Tibial nerve (tissue), 4 donors: ENCODE data around the gene CCL20. TPM values are rescaled to one million over a fixed set of nuclear protein-coding genes. Genes with fewer than 3 reads are reported as not detected.
A peak's percentile ranks its signal among the peaks of the same experiment; 100 is the strongest.

Source experiments
- DNase-seq, 2 donors: peaks; one replicate each; pipeline ENCODE4 v3.0.0-alpha.2; 2019; ENCODE audit warnings: low spot score in 2 of 2
- H3K27ac ChIP-seq, 4 donors: fragments of 200-600 bp; sonication (generic) in 3 of 4; one replicate each; pipeline ENCODE4 v1.5.1; 2017 to 2019; ENCODE audit warnings: mild to moderate bottlenecking in 1 of 4
- H3K27me3 ChIP-seq, 2 donors: fragments of 200-600 bp; sonication (generic) in 1 of 2; one replicate each; pipeline versions ENCODE4 v1.5.1 to v1.6.0; 2017 to 2019
- H3K36me3 ChIP-seq, 3 donors: fragments of 200-600 bp; sonication (generic); one replicate each; pipeline ENCODE4 v1.5.1; 2018 to 2019
- H3K4me1 ChIP-seq, 4 donors: fragments of 200-600 bp; sonication (generic) in 3 of 4; one replicate each; pipeline ENCODE4 v1.5.1; 2017 to 2019
- H3K4me3 ChIP-seq, 4 donors: fragments of 200-600 bp; sonication (generic) in 3 of 4; one replicate each; pipeline ENCODE4 v1.5.1; 2017 to 2019; ENCODE audit warnings: mild to moderate bottlenecking in 1 of 4, moderate library complexity in 1 of 4
- H3K9me3 ChIP-seq, 4 donors: fragments of 200-600 bp; sonication (generic) in 3 of 4; one replicate each; pipeline ENCODE4 v1.5.1; 2017 to 2019
- EP300 ChIP-seq, 2 donors: sonication (generic); formaldehyde crosslinking; IDR thresholded peaks; one replicate each; pipeline ENCODE4 v1.6.1; 2017; ENCODE audit warnings: antibody characterized with exemption in 2 of 2, mild to moderate bottlenecking in 1 of 2
- POLR2A ChIP-seq, 2 donors: fragments of 450-650 bp; IDR thresholded peaks; one replicate each; pipeline ENCODE4 v1.6.1; 2017; ENCODE audit warnings: antibody characterized with exemption in 2 of 2, mild to moderate bottlenecking in 2 of 2, moderate library complexity in 2 of 2
- WGBS, 2 donors: methylation state at CpG; one replicate each; pipeline ENCODE4 v1.1.5; 2018; 5-methylcytosine and 5-hydroxymethylcytosine counted together
- total RNA-seq, 4 donors: library from RNA; depleted of rRNA; stranded (reverse); fragments of >200 nt; gene quantifications; one replicate each; pipeline ENCODE4 v1.1.0, GENCODE V29; 2016
- TF ChIP-seq, protein P1 (sequence below), 5 experiments: fragments of 200-600 bp in 3 of 5; fragments of 450-650 bp in 2 of 5; sonication (generic) in 3 of 5; IDR thresholded peaks; one replicate each; pipeline ENCODE4 v1.5.1; 2016 to 2019; ENCODE audit warnings: antibody characterized with exemption in 5 of 5, mild to moderate bottlenecking in 3 of 5, moderate library complexity in 2 of 5

The CCL20 gene
- total RNA-seq, 4 donors from 2014 or later = not detected

DNA sequence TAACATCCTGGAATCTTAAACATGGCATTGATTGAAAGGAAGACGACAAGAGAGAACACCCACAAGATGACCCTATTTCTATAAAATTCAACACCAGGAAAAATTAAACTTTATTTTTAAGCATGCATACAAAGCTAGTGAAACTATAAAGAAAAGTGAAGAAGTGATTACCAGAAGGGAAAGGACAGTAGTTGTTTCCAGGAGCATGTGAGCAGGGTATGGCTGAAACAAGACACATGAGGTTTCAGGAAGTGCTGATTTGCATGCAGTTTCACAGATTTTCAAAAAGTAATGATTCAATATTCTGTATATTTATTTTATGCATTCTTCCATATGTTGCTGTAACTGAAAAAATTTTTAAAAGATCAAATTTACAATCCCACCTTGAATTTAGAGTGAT lies 33.2 kb downstream of the CCL20 start:
- TF ChIP-seq EP300 (IDR thresholded peaks at IDR 0.05) (no peak), POLR2A (IDR thresholded peaks at IDR 0.05) (no peak)
- TF ChIP-seq, protein P1, sequence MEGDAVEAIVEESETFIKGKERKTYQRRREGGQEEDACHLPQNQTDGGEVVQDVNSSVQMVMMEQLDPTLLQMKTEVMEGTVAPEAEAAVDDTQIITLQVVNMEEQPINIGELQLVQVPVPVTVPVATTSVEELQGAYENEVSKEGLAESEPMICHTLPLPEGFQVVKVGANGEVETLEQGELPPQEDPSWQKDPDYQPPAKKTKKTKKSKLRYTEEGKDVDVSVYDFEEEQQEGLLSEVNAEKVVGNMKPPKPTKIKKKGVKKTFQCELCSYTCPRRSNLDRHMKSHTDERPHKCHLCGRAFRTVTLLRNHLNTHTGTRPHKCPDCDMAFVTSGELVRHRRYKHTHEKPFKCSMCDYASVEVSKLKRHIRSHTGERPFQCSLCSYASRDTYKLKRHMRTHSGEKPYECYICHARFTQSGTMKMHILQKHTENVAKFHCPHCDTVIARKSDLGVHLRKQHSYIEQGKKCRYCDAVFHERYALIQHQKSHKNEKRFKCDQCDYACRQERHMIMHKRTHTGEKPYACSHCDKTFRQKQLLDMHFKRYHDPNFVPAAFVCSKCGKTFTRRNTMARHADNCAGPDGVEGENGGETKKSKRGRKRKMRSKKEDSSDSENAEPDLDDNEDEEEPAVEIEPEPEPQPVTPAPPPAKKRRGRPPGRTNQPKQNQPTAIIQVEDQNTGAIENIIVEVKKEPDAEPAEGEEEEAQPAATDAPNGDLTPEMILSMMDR (IDR thresholded peaks at IDR 0.05) = no peak
- no peaks in the 10 kb centered on the region for H3K9me3 ChIP-seq
- no peak for DNase-seq
- H3K4me3 ChIP-seq = no peak overlapping the region
- H3K27me3 ChIP-seq = no peaks in the 10 kb centered on the region
- no peaks in the 10 kb centered on the region for H3K36me3 ChIP-seq
- peaks cover 0 to 8% (median 0%) of the 10 kb centered on the region in 4 donors for H3K4me1 ChIP-seq
- no peak overlapping the region for H3K27ac ChIP-seq
- WGBS, 2 donors = 69 to 75% methylated on average over 1 of the region's 1 CpG

DNA sequence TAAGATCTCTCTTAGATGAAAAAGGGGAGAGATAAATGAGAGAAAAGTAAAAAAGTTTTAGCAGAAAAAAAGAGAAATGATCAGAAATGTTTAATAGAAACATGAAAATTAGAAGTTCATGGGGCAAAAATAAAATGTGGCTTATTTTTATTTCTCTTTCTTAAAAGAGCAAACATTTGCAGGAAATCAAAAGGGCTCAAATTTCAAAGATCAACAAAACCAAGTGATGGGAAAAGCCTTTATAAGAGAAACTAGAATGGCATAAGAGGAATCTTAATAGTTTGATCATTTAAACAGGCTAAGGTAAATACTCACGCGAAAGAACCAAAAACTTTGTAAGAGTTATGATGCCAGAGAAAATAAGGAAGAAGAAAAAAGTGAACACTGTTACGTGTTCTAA lies 34.5 kb downstream of the CCL20 start:
- H3K9me3 ChIP-seq = no peaks in the 10 kb centered on the region
- no peak for DNase-seq

DNA sequence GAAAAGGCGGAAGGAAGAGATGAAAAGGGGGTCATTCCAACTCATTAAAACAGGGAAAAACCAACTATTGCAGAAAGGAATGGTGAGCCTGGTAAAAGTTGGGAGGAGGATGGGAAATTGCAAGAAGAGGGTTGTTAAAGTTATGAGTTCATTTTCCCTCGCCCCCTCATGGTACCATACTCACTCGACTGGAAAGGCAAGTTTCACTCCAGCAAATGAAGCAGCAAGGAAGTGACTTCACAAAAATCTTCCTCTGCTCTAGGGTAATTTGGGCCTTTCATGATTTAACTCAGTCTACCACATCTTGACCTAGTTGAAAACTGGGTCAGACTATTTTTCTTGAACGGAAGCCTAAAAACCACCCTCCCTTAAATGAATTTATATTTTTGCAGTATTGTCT lies 34.9 kb downstream of the CCL20 start:
- TF ChIP-seq EP300 (IDR thresholded peaks at IDR 0.05) (no peak), POLR2A (IDR thresholded peaks at IDR 0.05) (no peak)
- TF ChIP-seq, protein P1 (IDR thresholded peaks at IDR 0.05) = no peak
- WGBS, 2 donors = 69 to 77% methylated on average over 4 of the region's 4 CpGs
- H3K27ac ChIP-seq = peak overlapping the region in 1 of 4 donors; percentile 34

More for the DNA sequence above, 34.5 kb downstream of the CCL20 start:
- H3K4me1 ChIP-seq = peaks cover 0 to 8% (median 0%) of the 10 kb centered on the region in 4 donors
- H3K4me3 ChIP-seq = no peak overlapping the region
- no peaks in the 10 kb centered on the region for H3K27me3 ChIP-seq
- 39 to 44% methylated on average over 3 of the region's 3 CpGs for WGBS, 2 donors
- TF ChIP-seq POLR2A (IDR thresholded peaks at IDR 0.05) (no peak), EP300 (IDR thresholded peaks at IDR 0.05) (no peak)
- TF ChIP-seq, protein P1 (IDR thresholded peaks at IDR 0.05) = no peak
- H3K36me3 ChIP-seq = no peaks in the 10 kb centered on the region
- H3K27ac ChIP-seq = peak overlapping the region in 1 of 4 donors; percentile 34

DNA sequence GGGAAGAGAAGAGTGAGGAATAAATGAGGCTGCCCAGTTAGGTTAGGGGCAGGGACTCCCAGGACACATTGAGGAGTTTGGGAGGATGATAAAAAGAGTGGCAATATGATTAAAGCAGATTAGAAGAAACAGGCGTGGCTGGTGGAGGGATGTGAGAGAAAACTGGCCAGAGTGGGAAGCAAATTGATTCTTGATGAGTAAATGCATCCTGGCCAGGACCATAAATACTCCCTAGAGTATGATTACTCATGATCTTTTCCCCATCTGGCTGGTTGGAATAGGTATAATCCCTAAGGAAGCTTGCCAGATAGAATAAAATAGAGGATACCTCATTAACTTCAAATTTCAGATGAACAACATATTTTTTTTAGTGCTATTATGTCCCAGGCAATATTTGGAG lies 36.3 kb downstream of the CCL20 start:
- WGBS, 2 donors = 40 to 43% methylated on average over 1 of the region's 1 CpG
- no peaks in the 10 kb centered on the region for H3K9me3 ChIP-seq
- H3K36me3 ChIP-seq = no peaks in the 10 kb centered on the region
- H3K27me3 ChIP-seq = no peaks in the 10 kb centered on the region
- TF ChIP-seq EP300 (IDR thresholded peaks at IDR 0.05) = no peak
- H3K4me3 ChIP-seq = no peak overlapping the region
- H3K4me1 ChIP-seq = peaks cover 0 to 15% (median 0%) of the 10 kb centered on the region in 4 donors
- DNase-seq = no peak
- peak overlapping the region in 1 of 4 donors; percentile 11 for H3K27ac ChIP-seq

More for the DNA sequence above, 34.9 kb downstream of the CCL20 start:
- no peaks in the 10 kb centered on the region for H3K36me3 ChIP-seq
- no peaks in the 10 kb centered on the region for H3K9me3 ChIP-seq
- DNase-seq = no peak
- H3K4me1 ChIP-seq = peaks cover 0 to 12% (median 0%) of the 10 kb centered on the region in 4 donors
- no peaks in the 10 kb centered on the region for H3K27me3 ChIP-seq
- no peak overlapping the region for H3K4me3 ChIP-seq

DNA sequence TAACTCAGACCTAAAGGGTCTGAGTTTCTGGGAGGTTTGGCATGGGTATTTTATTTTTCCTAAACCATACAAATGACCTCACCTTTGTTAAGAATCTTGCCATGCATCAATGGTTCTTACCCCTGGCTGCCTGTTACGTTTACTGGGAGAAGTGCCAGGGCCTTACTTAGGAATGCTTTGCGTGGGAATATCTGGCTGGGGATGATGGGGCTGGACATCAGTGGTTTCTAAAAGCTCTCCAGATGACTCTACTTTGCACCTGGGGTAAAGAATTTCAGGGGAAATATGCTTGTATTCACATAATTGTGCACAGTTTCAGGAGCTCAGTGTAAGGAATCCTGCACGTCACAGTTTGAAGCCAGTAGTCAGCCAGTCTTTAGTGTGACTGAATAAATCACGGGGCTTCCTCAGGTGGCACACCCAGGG lies 39.6 kb downstream of the CCL20 start:
- TF ChIP-seq, protein P1 (IDR thresholded peaks at IDR 0.05) = no peak
- TF ChIP-seq POLR2A (IDR thresholded peaks at IDR 0.05) (no peak), EP300 (IDR thresholded peaks at IDR 0.05) (no peak)
- Histone ChIP-seq H3K27ac (no peak overlapping the region), H3K9me3 (no peaks in the 10 kb centered on the region), H3K4me1 (peaks cover 0 to 15% (median 0%) of the 10 kb centered on the region in 4 donors), H3K4me3 (no peak overlapping the region), H3K27me3 (no peaks in the 10 kb centered on the region), H3K36me3 (no peaks in the 10 kb centered on the region)
- no peak for DNase-seq
- WGBS, 2 donors = 52 to 65% methylated on average over 4 of the region's 4 CpGs
